ENCODE results near the gene STRBP.

STRBP gene

DNA sequence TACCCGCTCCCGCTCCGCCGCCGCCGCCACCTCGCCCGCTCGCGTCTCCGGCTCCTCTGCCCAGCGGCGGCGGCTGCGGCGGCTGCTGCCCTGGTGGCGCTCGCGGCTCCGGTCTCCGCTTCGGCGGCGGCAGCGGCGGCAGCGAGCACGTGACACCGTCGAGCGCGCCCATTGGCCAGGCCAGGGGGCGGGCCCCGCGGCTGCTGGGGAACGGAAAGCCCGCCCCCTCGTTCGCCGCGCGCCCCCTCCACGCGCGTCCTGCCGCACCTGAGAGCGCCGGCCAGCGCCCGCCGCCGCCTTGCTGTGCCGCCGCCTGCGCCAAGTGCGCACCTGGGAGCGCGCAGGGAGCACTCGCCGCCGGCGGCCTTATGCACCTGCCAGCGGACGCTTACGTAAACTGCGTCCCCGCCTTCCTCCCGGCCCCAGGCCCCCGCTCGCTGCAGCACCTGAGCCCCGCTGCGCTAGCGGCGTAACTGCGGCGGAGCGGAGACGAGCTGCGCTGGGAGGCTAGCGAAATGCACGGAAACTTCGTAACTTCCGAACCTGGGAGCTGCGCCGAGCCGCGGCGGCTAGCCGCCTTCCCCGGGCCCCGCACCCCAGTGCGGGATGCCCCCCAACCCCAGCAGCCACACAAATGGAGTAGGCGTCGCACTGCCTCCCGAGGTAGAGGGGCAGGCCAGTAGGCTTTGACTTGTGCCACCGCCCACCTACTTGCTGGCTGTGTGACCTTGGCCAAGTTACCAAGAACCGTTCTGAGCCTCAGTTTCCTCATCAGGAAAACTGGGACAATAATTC lies at the start of gene STRBP:
TSS of gene STRBP (minus strand) at position 122 of the 795 bp plus-strand sequence. CDS start 84,452 bp downstream, outside the sequence.
- peak within 1 kb of the TSS; percentile 70 for H3K9ac ChIP-seq (ENCODE audit: low read depth, low read length)
- peak within 1 kb of the TSS; percentile 79 for H3K4me3 ChIP-seq (ENCODE audit: low read depth, low read length)
- H3K27me3 ChIP-seq (ENCODE audit: control insufficient read depth, insufficient read depth, low read length) = peaks cover 4% of the 10 kb centered on the region
- peaks cover 11% of the 10 kb centered on the region for H3K4me1 ChIP-seq (ENCODE audit: control insufficient read depth, insufficient read depth, low read length)
- no peaks in the 10 kb centered on the region for H3K9me3 ChIP-seq (ENCODE audit: control insufficient read depth, insufficient read depth, low read length)
- H3K36me3 ChIP-seq (ENCODE audit: control insufficient read depth, insufficient read depth, low read length) = no peaks in the 10 kb centered on the region

DNA sequence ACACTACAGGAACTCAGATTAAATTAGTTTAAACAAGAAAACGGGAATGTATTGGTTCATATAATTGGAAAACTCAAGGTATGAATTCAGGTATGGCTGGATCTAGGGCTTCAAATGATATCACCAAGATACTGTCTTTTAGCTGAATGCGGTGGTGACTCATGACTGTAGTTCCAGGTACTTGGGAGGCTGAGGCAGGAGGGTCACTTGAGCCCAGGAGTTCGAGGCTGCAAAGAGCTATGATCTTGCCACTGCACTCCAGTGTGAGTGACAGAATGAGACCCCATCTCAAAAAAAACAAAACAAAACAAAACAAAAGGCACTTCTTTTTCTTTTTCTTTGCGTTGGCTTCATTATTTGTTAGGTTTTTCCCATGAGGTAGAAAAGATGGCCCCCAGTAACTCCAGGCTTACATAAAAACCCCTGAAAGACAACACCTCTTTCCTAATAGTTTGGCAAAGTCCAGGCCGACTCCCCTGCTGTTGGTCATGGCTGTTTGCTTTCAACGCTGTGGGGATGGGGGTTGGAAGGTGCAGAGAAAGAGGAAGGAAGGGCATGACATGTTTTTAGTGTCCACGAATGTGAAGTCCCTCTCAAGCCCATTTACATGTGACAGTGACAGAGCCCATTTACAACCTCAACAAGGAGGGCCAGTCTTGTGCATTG lies 47.8 kb upstream of the STRBP start:
- no peak overlapping the region for H3K4me3 ChIP-seq (ENCODE audit: low read depth, low read length)
- H3K9me3 ChIP-seq (ENCODE audit: control insufficient read depth, insufficient read depth, low read length) = no peaks in the 10 kb centered on the region
- no peaks in the 10 kb centered on the region for H3K36me3 ChIP-seq (ENCODE audit: control insufficient read depth, insufficient read depth, low read length)
- no peak overlapping the region for H3K9ac ChIP-seq (ENCODE audit: low read depth, low read length)
- H3K4me1 ChIP-seq (ENCODE audit: control insufficient read depth, insufficient read depth, low read length) = no peaks in the 10 kb centered on the region
- H3K27me3 ChIP-seq (ENCODE audit: control insufficient read depth, insufficient read depth, low read length) = peaks cover 2% of the 10 kb centered on the region

DNA sequence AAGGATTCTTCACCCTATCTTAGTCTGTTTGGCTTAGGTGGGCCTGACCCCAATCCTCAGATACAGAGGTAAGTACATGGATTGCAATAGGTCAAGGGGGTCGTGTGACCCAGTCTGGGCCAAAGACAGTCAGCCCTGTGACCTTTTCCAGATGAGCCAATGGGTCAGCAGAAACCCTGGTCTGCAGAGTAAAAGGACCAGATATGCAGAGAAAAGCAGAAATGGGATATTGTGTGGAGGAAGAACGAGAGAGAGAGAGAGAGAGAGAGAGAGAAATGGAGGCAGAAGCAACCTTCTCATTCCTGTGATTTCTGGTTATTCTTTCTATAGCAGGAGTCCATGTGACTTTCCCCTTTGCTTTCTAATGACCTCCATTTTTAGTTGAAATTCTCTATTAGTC lies 47.2 kb upstream of the STRBP start:
- Histone ChIP-seq H3K4me3 (ENCODE audit: low read depth, low read length) (no peak overlapping the region), H3K9me3 (ENCODE audit: control insufficient read depth, insufficient read depth, low read length) (no peaks in the 10 kb centered on the region), H3K9ac (ENCODE audit: low read depth, low read length) (no peak overlapping the region), H3K27me3 (ENCODE audit: control insufficient read depth, insufficient read depth, low read length) (peaks cover 2% of the 10 kb centered on the region), H3K36me3 (ENCODE audit: control insufficient read depth, insufficient read depth, low read length) (no peaks in the 10 kb centered on the region), H3K4me1 (ENCODE audit: control insufficient read depth, insufficient read depth, low read length) (no peaks in the 10 kb centered on the region)

DNA sequence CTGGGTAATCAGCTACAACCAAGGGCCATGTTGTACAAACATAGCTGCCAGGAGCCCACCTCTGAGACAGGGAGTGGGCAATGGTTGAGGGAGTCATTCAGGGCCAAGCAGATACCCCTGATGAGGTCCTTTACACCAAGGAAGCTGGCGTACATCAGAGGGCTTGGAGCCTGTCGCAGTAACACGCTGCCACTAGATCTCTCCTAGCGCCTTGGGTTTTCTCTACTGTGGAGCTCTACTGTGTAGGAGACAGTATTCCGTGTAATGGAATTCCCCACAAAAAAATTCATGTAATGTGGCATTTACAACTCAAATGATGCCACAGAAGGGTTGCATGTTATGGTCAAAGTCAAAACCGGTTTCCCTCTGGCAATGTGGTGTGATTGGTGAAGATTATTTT lies 46.2 kb upstream of the STRBP start:
- Histone ChIP-seq H3K36me3 (ENCODE audit: control insufficient read depth, insufficient read depth, low read length) (no peaks in the 10 kb centered on the region), H3K4me1 (ENCODE audit: control insufficient read depth, insufficient read depth, low read length) (no peaks in the 10 kb centered on the region), H3K9me3 (ENCODE audit: control insufficient read depth, insufficient read depth, low read length) (no peaks in the 10 kb centered on the region), H3K9ac (ENCODE audit: low read depth, low read length) (no peak overlapping the region), H3K4me3 (ENCODE audit: low read depth, low read length) (no peak overlapping the region), H3K27me3 (ENCODE audit: control insufficient read depth, insufficient read depth, low read length) (peaks cover 2% of the 10 kb centered on the region)

DNA sequence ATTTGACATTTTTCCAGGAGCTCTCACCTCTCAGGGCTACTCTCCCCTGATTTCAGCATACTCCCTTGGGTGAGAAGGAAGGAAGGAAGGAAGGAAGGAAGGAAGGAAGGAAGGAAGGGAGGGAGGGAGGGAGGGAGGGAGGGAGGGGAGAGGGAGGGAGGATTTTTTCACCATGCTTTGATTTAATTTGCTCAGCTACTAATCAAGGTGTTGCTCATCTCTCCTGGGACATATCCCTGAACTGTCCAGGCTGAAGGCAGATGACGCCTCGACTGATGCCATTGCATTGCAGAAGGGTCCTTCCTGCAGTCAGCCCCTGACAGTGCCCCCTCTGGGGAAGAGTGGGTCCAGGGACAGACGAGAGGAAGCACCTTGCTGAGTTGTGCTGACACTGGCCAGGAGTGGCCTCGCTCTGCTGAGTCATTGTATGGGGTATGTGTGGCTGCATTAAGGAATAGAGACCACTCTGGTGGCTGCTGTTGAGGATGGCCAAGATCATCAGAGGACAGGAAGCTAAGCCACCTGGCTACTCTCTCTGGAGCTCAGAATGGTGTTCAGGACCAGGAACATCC lies 44.0 kb upstream of the STRBP start:
- H3K4me3 ChIP-seq (ENCODE audit: low read depth, low read length) = no peak overlapping the region
- no peaks in the 10 kb centered on the region for H3K4me1 ChIP-seq (ENCODE audit: control insufficient read depth, insufficient read depth, low read length)
- H3K9me3 ChIP-seq (ENCODE audit: control insufficient read depth, insufficient read depth, low read length) = no peaks in the 10 kb centered on the region
- no peak overlapping the region for H3K9ac ChIP-seq (ENCODE audit: low read depth, low read length)
- H3K27me3 ChIP-seq (ENCODE audit: control insufficient read depth, insufficient read depth, low read length) = no peaks in the 10 kb centered on the region
- no peaks in the 10 kb centered on the region for H3K36me3 ChIP-seq (ENCODE audit: control insufficient read depth, insufficient read depth, low read length)

DNA sequence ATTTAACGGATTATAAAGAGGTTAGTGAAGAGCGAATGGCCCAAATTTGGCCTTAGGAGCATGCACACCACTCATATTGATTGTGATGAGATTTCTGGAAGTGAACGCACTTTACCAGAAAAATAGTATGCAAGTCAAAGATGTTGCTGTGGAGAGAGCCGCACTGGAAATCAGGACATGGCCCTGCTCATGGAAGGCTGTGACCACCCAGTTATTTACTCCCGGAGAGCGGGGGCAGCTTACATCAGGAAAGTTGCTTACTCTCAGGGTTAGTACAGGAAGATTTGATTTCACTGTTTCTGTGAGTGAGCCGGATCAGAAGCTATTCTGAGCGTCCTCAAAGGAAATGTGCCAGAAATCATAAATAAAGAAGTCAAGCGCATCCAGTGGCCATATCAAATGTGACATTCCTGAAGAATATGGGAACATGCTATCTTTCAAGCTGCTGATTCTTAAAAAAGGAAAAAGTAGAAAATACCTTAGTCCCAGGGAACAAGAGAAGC lies 42.9 kb upstream of the STRBP start:
- Histone ChIP-seq H3K4me3 (ENCODE audit: low read depth, low read length) (no peak overlapping the region), H3K9me3 (ENCODE audit: control insufficient read depth, insufficient read depth, low read length) (no peaks in the 10 kb centered on the region), H3K27me3 (ENCODE audit: control insufficient read depth, insufficient read depth, low read length) (no peaks in the 10 kb centered on the region), H3K9ac (ENCODE audit: low read depth, low read length) (no peak overlapping the region), H3K36me3 (ENCODE audit: control insufficient read depth, insufficient read depth, low read length) (no peaks in the 10 kb centered on the region), H3K4me1 (ENCODE audit: control insufficient read depth, insufficient read depth, low read length) (no peaks in the 10 kb centered on the region)

DNA sequence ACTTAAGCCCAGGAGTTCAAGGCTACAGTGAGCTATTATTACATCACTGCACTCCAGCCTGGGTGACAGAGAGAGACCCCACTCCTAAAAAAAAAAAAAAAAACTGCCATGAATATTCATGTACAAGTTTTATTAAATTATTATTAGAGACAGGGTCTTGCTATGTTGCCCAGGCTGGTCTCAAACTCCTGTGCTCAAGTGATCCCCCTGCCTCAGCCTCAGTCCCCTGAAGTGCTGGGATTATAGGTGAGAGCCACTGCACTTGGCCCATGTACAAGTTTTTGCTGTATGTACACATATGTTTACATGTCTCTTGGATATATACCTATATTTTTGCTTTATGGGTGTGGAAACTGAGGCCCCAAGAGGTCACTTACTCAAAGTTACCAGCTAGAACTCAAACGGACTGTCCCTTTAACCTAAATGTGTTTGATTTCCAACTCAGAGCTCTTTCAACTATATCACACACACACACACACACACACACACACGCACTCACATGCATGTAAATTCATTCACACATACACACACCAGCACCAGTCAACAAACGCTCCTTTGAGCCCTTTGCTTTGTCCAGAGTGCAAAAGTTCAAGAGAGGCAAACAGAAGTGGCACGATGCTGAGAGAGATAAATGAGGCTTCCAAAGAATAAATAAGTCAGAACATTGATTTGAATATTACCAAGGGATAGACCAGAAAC lies 42.3 kb upstream of the STRBP start:
- Histone ChIP-seq H3K9ac (ENCODE audit: low read depth, low read length) (no peak overlapping the region), H3K9me3 (ENCODE audit: control insufficient read depth, insufficient read depth, low read length) (no peaks in the 10 kb centered on the region), H3K27me3 (ENCODE audit: control insufficient read depth, insufficient read depth, low read length) (no peaks in the 10 kb centered on the region), H3K4me3 (ENCODE audit: low read depth, low read length) (no peak overlapping the region), H3K36me3 (ENCODE audit: control insufficient read depth, insufficient read depth, low read length) (no peaks in the 10 kb centered on the region), H3K4me1 (ENCODE audit: control insufficient read depth, insufficient read depth, low read length) (no peaks in the 10 kb centered on the region)

DNA sequence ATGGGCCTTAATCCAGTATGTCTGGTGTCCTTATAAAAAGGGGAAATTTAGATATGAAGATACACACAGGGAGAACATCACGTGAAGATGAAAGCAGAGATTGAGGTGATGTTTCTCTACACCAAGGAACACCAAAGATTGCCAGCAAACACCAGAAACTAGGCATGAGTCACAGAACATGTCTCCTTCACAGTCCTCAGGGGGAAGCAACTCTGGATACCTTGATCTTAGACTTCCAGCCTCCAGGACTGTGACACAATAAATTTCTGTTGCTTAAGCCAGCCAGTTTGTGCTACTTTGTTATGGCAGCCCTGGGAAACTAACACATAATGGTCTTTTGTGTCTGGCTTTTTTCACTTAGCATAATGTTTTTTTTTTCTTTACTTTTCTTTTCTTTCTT lies 41.2 kb upstream of the STRBP start:
- Histone ChIP-seq H3K9me3 (ENCODE audit: control insufficient read depth, insufficient read depth, low read length) (no peaks in the 10 kb centered on the region), H3K9ac (ENCODE audit: low read depth, low read length) (no peak overlapping the region), H3K27me3 (ENCODE audit: control insufficient read depth, insufficient read depth, low read length) (no peaks in the 10 kb centered on the region), H3K4me3 (ENCODE audit: low read depth, low read length) (no peak overlapping the region), H3K4me1 (ENCODE audit: control insufficient read depth, insufficient read depth, low read length) (no peaks in the 10 kb centered on the region), H3K36me3 (ENCODE audit: control insufficient read depth, insufficient read depth, low read length) (no peaks in the 10 kb centered on the region)

DNA sequence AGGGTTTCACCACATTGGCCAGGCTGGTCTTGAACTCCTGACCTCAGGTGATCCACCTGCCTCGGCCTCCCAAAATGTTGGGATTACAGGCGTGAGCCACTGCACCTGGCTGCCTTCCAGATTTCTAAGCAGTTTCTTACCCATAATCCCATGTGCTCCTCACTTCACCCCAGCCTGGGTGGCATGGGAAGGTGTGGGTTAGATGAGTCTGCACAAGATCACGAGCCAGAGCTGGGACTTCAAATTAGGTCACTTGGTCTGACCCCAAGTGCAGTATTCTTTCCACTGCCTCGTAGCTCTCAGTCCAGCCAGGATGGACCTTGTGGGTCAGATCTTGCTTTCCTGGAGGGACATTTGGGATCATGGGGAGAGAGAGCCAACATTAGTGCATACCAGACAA lies 37.5 kb upstream of the STRBP start:
- Histone ChIP-seq H3K27me3 (ENCODE audit: control insufficient read depth, insufficient read depth, low read length) (no peaks in the 10 kb centered on the region), H3K4me3 (ENCODE audit: low read depth, low read length) (no peak overlapping the region), H3K4me1 (ENCODE audit: control insufficient read depth, insufficient read depth, low read length) (no peaks in the 10 kb centered on the region), H3K36me3 (ENCODE audit: control insufficient read depth, insufficient read depth, low read length) (no peaks in the 10 kb centered on the region), H3K9ac (ENCODE audit: low read depth, low read length) (no peak overlapping the region), H3K9me3 (ENCODE audit: control insufficient read depth, insufficient read depth, low read length) (no peaks in the 10 kb centered on the region)

DNA sequence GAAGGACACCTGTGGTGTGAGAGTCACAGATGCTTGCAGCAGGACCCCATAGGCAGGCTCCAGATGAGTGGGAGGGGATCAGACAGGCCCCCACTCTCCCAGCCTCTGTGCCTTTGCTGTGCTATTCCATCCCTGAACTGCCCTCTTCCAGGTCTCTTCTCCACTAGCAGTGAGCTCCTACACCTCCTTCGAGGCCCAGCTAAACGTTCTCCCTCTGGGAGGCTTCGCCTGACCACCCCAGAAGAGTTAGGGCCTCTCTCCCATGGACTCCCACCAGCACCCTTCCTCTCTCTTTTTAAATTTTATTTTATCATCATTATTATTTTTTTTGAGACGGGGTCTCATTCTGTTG lies 35.9 kb upstream of the STRBP start:
- Histone ChIP-seq H3K27me3 (ENCODE audit: control insufficient read depth, insufficient read depth, low read length) (no peaks in the 10 kb centered on the region), H3K4me1 (ENCODE audit: control insufficient read depth, insufficient read depth, low read length) (no peaks in the 10 kb centered on the region), H3K9me3 (ENCODE audit: control insufficient read depth, insufficient read depth, low read length) (no peaks in the 10 kb centered on the region), H3K4me3 (ENCODE audit: low read depth, low read length) (no peak overlapping the region), H3K9ac (ENCODE audit: low read depth, low read length) (no peak overlapping the region), H3K36me3 (ENCODE audit: control insufficient read depth, insufficient read depth, low read length) (no peaks in the 10 kb centered on the region)

DNA sequence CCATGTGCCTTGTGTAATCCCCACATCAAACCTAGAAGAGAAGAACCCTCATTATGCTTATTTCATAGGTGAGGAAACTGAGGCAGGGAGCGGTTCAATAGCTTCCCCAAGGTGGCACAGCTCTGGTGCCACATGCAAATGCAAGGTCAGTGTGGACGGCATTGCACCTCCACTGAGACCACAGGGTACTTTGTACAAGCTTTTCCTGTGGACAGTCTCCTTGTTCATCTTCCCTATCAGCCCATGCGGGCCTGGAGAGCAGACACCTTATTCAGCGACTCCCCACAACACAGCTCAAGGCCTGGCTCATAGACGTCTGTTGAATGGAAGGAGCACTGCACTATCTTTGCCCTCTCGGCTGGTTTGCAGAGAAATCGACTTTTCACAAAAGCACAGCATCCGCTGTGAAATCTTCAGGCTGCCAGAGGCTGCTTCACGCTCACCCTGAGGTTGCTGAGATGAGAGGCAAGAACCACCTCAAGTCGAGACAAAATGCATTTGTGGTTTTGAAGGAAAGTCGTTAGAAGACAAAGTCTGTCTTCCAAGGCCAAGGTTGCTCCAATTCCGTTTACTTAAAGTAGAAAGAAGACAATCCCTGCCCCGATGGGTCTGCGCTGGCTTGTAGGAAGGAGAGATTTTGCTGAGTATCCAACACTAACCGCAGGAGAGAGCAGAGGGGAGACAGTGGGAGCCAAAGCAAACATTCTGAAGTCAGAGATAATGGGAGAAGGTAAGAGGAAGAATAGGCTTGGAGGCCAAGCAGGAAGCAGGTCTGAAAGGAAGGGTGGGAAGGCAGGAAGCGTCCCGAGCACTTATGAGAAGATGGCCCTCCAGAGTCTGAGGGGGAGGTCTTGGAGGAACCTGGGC lies 34.2 kb upstream of the STRBP start:
- H3K4me3 ChIP-seq (ENCODE audit: low read depth, low read length) = no peak overlapping the region
- H3K36me3 ChIP-seq (ENCODE audit: control insufficient read depth, insufficient read depth, low read length) = no peaks in the 10 kb centered on the region
- H3K9me3 ChIP-seq (ENCODE audit: control insufficient read depth, insufficient read depth, low read length) = no peaks in the 10 kb centered on the region
- no peak overlapping the region for H3K9ac ChIP-seq (ENCODE audit: low read depth, low read length)
- no peaks in the 10 kb centered on the region for H3K4me1 ChIP-seq (ENCODE audit: control insufficient read depth, insufficient read depth, low read length)
- no peaks in the 10 kb centered on the region for H3K27me3 ChIP-seq (ENCODE audit: control insufficient read depth, insufficient read depth, low read length)

Measured in iPS-15b (cell line).